Left hindlimb (tissue), 1 donor: ENCODE measurements around the gene LRP2BP.
"Not testable (repeated sequence)": the region's sequence is repeated elsewhere in the genome, so short reads cannot be mapped to it uniquely, and the experiment has no call there.

Experiments used
- DNase-seq: peaks from one replicate; pipeline ENCODE4 v3.0.0-alpha.2; 2018

Gene LRP2BP

GRCh38 chr4:185358959-185359358 is 36.8 kb downstream of the LRP2BP start:
- no peak for DNase-seq

GRCh38 chr4:185358514-185358913 is 37.2 kb downstream of the LRP2BP start:
- no peak for DNase-seq

- DNase-seq, result no peak
Observed at GRCh38 chr4:185357733-185358440, 37.8 kb downstream of the LRP2BP start.

- DNase-seq, result peak; percentile 64
Observed at GRCh38 chr4:185357211-185357610, 38.5 kb downstream of the LRP2BP start.

- no peak for DNase-seq
Observed at GRCh38 chr4:185352741-185353140, 43.0 kb downstream of the LRP2BP start.

GRCh38 chr4:185352202-185352601 is 43.5 kb downstream of the LRP2BP start:
- DNase-seq, result no peak

GRCh38 chr4:185351691-185352090 is 44.0 kb downstream of the LRP2BP start:
- no peak for DNase-seq

GRCh38 chr4:185346975-185347601 is 48.6 kb downstream of the LRP2BP start:
- no peak for DNase-seq

GRCh38 chr4:185344743-185345538 is 50.8 kb downstream of the LRP2BP start:
- no peak for DNase-seq

- DNase-seq, result no peak
Observed at GRCh38 chr4:185343726-185344581, 51.8 kb downstream of the LRP2BP start.

- no peak for DNase-seq
Observed at GRCh38 chr4:185341841-185342240, 53.9 kb downstream of the LRP2BP start.

GRCh38 chr4:185341377-185341776 is 54.3 kb downstream of the LRP2BP start:
- DNase-seq, result no peak

- DNase-seq, result no peak
Observed at GRCh38 chr4:185339941-185340340, 55.8 kb downstream of the LRP2BP start.

- DNase-seq, result no peak
Observed at GRCh38 chr4:185335579-185335978, 60.1 kb downstream of the LRP2BP start.

GRCh38 chr4:185334326-185334725 is 61.4 kb downstream of the LRP2BP start:
- no peak for DNase-seq

- no peak for DNase-seq
Observed at GRCh38 chr4:185332575-185333464, 62.9 kb downstream of the LRP2BP start.

- DNase-seq, result not testable (repeated sequence)
Observed at GRCh38 chr4:185329879-185330510, 65.7 kb downstream of the LRP2BP start.

- no peak for DNase-seq
Observed at GRCh38 chr4:185328586-185328985, 67.1 kb downstream of the LRP2BP start.

- DNase-seq, result not testable (repeated sequence)
Observed at GRCh38 chr4:185325721-185326120, 70.0 kb downstream of the LRP2BP start.

- not testable (repeated sequence) for DNase-seq
Observed at GRCh38 chr4:185324361-185324760, 71.4 kb downstream of the LRP2BP start.

- DNase-seq, result no peak
Observed at GRCh38 chr4:185323606-185324005, 72.1 kb downstream of the LRP2BP start.
